ENCODE data around the gene DYRK1B.
A peak's percentile ranks its signal among the peaks of the same experiment; 100 is the strongest.

The DYRK1B gene

GRCh38 chr19:39852882-39853281 lies 18.9 kb upstream of the DYRK1B start:
- DNase-seq, result no peak

GRCh38 chr19:39850892-39851291 lies 16.9 kb upstream of the DYRK1B start:
- no peak for DNase-seq

GRCh38 chr19:39848392-39848791 lies 14.4 kb upstream of the DYRK1B start:
- no peak for DNase-seq

GRCh38 chr19:39847525-39847924 lies 13.6 kb upstream of the DYRK1B start:
- DNase-seq, result no peak

GRCh38 chr19:39846678-39847486 lies 12.9 kb upstream of the DYRK1B start:
- no peak for DNase-seq

- DNase-seq, result peak; percentile 98
Observed at GRCh38 chr19:39845933-39846677, 12.1 kb upstream of the DYRK1B start, which contains the start of gene FBL. FBL (minus strand) TSS chr19:39846379; CDS start chr19:39846300, 79 bp downstream.

GRCh38 chr19:39845584-39845932 lies 11.6 kb upstream of the DYRK1B start:
- no peak for DNase-seq

- no peak for DNase-seq
Observed at GRCh38 chr19:39845172-39845571, 11.2 kb upstream of the DYRK1B start.

GRCh38 chr19:39843919-39844793 lies 10.2 kb upstream of the DYRK1B start:
- DNase-seq, result peak; percentile 71

GRCh38 chr19:39842693-39843435 lies 8.9 kb upstream of the DYRK1B start:
- DNase-seq, result no peak

GRCh38 chr19:39841041-39841440 lies 7.1 kb upstream of the DYRK1B start:
- DNase-seq, result no peak

- DNase-seq, result no peak
Observed at GRCh38 chr19:39840492-39840891, 6.5 kb upstream of the DYRK1B start.

- DNase-seq, result no peak
Observed at GRCh38 chr19:39839678-39840327, 5.8 kb upstream of the DYRK1B start.

GRCh38 chr19:39838569-39838968 lies 4.6 kb upstream of the DYRK1B start:
- DNase-seq, result no peak

GRCh38 chr19:39837978-39838377 lies 4.0 kb upstream of the DYRK1B start:
- DNase-seq, result no peak

- no peak for DNase-seq
Observed at GRCh38 chr19:39834287-39834841, 402 bp upstream of the DYRK1B start.

GRCh38 chr19:39833160-39833463 lies 850 bp downstream of the DYRK1B start:
- DNase-seq, result no peak

- no peak for DNase-seq
Observed at GRCh38 chr19:39832341-39833083, 1.4 kb downstream of the DYRK1B start.

GRCh38 chr19:39831679-39832078 lies 2.3 kb downstream of the DYRK1B start:
- no peak for DNase-seq

- no peak for DNase-seq
Observed at GRCh38 chr19:39830847-39831246, 3.1 kb downstream of the DYRK1B start.

- no peak for DNase-seq
Observed at GRCh38 chr19:39830406-39830805, 3.6 kb downstream of the DYRK1B start.

Measured in eye (tissue), 1 donor.